SKM-1 treated with dmso at 0.1 percent for 144 hours (cell line): Measurements from ENCODE around the gene CARD19.
A peak's percentile ranks its signal among the peaks of the same experiment; 100 is the strongest.

Experiments
- DNase-seq: peaks from one replicate; lab custom pipeline; 2025; ENCODE audit not compliant: unreplicated experiment; lab: John Stamatoyannopoulos, UW

CARD19 gene

GRCh38 chr9:93086447-93087224 lies 9.4 kb upstream of the CARD19 start:
- no peak for DNase-seq

GRCh38 chr9:93087971-93088655 lies 7.9 kb upstream of the CARD19 start:
- no peak for DNase-seq

DNA sequence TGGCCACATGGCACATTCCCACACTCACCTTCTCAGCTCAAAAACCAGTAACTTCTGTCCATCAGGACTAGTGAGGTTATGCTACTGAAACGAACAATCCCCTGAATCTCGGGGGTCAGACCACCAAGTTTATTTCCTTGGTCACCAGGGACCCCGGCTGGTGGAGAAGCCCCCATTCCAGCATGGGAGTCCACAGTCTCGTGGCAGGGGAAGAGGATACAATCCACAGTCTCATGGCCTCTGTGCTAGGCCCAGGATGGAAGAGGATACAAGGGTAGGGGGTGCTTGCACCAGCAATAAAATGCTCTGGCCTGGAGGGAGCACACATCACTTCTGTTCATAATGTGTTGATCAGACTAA lies 7.4 kb upstream of the CARD19 start:
- DNase-seq, result no peak

DNA sequence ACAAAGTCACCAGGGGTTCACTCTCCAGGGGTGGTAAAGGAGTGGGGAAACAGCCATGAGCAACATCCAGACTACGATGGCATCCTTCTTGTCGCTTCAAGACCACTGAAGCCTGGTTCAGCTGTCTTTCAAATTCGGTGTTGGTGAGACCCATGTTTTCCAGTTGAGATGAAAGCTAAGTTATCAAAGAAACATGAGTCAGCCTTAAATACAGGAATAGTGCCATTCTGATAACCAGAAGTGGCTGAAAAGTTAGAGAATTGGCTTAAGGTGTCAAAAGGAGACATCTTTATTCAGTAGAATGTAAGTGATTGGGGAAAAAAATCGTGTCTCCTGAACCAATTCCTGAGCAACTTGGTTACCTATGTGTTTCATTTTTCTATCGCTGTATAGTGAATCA lies 7.0 kb upstream of the CARD19 start:
- DNase-seq, result no peak

DNA sequence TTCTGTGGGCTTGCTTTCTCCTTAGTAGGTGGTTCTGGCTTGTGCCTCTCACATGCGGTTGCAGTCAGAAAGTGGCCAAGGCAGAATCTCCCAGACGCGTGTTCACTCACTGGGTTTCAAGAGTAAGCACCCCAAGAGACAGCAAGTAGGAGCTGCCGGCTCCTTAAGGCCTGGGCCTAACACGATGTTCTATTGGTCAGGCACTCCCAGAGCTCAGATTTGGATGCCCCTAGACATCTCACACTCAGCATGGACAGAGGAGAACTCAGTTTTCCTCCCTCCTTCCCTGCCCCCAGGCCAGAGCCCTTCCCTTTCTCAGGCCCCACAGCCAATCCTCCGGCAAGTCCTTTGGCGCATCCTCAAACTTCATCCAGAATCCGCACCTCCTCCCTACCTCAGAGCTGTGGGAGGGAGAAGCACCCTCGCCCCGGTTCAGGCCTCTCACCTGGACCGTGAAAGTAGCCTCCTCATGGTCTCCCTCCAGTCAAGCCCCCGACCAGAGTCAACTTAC lies 6.5 kb upstream of the CARD19 start:
- DNase-seq, result no peak

- DNase-seq, result no peak
Observed at GRCh38 chr9:93090091-93090655, 5.8 kb upstream of the CARD19 start.

GRCh38 chr9:93091056-93091452 lies 5.0 kb upstream of the CARD19 start:
- no peak for DNase-seq

GRCh38 chr9:93091453-93092081 lies 4.5 kb upstream of the CARD19 start:
- DNase-seq, result no peak

- DNase-seq, result no peak
Observed at GRCh38 chr9:93092251-93092991, 3.6 kb upstream of the CARD19 start.

DNA sequence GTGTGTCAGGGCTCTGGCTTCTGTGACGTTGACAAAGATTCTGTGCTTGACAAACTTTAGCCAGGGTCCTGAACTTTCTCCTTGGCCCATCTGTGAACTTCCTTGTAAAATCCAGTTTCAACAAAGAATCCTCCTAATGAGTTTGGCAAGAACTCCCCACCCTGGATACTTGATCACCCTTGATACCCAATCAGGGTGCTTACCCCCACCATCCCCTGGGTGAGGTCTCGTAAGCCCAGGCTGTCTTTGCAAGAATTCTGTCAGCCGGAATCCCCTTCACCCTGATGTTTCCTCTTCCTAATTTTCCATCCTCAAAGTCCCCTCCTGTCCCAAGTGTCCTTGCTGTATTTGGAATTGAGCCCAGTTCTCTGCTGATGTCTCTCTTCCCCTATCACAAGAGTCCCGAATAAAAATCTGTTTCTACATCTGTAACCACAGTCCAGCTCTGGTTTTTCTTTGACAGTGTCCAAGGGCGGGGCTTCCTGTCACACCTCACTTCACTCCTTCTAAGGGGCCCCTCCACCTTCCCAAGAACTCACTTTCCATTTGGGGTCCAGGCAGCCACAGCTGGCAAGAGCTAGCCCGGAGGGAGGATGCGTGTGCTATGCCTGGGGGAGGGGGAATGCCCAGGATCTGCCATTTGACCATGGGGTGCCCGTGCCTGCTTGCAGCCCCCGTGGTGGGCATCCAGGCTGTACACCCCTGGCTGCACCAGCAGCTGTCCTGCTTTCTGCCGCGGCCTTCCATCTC lies 2.7 kb upstream of the CARD19 start:
- DNase-seq, result no peak

- DNase-seq, result no peak
Observed at GRCh38 chr9:93093877-93094657, 1.9 kb upstream of the CARD19 start.

DNA sequence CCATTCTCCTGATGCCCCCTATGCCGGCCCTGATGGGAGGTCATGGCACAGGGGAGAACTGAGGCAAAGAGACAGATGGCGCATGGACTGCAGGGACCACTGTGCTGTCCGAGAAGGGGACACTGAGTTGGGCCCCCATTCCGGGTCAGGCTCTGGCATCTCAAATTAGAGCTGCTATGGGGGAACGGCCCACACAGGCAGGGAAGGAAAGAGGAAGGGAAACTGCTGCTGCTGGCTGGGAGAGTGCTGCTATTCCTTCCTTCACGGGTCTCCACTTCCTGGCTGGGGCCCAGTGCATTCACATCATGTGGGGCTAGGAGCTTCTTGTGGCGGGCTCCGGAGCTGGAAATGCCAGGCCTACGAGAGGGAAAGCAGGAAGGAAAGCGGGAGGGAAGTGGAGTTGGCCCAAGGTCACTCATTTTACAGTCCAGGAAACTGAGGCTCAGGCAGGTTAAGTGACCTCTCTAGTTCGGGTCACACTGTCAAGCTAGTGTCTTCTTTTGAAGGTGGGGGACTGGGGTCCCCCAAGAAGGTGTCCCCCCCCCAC lies 1.3 kb upstream of the CARD19 start:
- DNase-seq, result peak; percentile 49

- DNase-seq, result peak; percentile 90
Observed at GRCh38 chr9:93095205-93096130, 549 bp upstream of the CARD19 start.

DNA sequence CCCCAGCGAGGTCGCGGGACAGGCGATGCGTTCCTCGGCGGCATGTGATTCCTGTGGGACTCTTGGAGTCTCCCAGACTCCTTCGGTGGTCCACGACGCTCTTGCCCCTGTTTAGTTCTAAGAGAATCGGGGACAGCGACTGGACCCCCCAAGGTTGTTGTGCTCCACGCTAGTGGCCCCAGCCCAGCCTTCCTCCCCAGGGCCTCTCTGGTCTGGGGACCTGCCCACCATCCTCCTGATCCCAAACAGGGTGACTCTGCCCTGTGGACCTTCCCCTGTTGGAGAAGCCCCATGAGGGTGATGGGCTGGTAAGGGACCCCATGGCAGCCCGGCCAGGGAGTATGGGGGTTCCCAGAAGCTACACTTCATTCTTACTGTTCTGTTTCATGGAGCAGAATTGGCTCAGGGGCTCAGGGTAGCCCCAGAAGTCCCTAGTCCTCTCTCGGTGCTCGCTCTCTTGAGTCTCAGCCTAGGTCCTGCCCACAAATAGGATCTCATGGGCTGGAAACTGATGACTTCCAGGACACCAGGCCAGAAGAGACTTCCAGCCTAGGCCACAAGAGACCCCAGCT lies 880 bp downstream of the CARD19 start:
- DNase-seq, result no peak

GRCh38 chr9:93097511-93098201 lies 1.6 kb downstream of the CARD19 start:
- no peak for DNase-seq

- DNase-seq, result peak; percentile 26
Observed at GRCh38 chr9:93098236-93098946, 2.4 kb downstream of the CARD19 start.
